Stimulated activated CD8-positive, alpha-beta memory T cell treated with anti-CD3 and anti-CD28 coated beads, Interleukin-2, amount 100 ng/mL, for 1 hour (primary cell): ENCODE results near the gene TMPRSS13.

ENCODE experiments used
- DNase-seq, 2 donors: peaks; one replicate each; pipeline ENCODE4 v3.0.0-alpha.2; 2020; ENCODE audit warnings: low read depth in 2 of 2

Gene TMPRSS13

GRCh38 chr11:117913736-117914397, 15.3 kb downstream of the TMPRSS13 start:
- DNase-seq = no peak

- DNase-seq = no peak
Measured at GRCh38 chr11:117912497-117912896, 16.7 kb downstream of the TMPRSS13 start.

GRCh38 chr11:117911694-117912093, 17.5 kb downstream of the TMPRSS13 start:
- DNase-seq = no peak

GRCh38 chr11:117910941-117911655, 18.1 kb downstream of the TMPRSS13 start:
- DNase-seq = no peak

DNA sequence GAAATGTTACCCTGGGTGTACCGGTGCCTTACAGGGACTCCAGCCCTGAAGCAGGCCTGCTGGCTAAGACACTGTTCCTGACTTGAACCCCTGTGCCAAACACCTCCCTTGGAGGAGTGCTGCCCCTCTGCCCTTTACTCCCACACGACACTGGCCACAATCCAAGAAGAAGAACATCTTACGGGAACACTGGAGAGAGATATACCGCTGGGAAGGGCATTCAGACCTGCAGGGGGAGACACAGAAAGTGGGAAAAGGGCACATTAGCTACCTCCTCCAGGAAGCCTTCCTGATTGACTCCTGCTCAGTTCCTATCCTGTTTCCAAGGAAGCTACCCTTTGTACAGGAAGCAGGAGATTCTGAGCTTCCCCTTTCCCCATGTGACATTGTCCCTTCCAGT, 18.7 kb downstream of the TMPRSS13 start:
- DNase-seq = no peak

DNA sequence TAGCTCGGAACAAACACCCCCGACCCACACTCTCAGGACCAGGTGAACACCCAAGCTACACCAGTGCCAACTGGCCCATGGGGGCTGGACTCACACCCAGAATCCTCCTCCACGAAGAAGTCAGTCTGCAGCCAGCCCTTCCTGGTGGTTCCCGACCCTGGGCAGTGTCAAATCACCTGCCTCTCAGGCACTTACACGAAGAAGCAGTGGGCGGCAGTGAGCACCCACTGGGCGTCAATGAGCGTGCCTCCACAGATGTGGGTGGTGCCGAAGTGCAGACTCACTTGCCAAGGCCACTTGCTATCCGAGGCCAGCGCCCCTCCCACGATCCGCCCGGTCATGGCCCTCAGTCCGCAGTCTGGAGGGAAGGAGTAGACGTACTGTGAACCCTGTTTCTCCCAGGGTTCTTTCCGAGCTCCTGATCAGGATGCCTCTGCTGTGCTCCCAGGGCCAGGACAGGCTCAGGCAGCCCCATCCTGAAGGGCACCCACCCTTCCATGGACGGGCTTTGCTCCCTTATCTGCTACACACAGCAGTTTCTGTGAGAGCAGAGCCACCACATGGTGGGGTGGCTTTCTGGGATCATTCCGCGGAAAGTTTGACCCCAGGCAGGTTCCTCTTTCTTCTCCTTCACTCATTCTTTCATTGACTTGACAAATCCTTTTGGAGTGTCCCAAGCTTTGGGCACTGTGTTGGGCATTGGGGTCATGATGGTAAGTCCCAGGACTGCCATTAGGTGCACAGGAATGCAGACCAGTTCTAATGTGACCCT, 19.4 kb downstream of the TMPRSS13 start:
- no peak for DNase-seq

DNA sequence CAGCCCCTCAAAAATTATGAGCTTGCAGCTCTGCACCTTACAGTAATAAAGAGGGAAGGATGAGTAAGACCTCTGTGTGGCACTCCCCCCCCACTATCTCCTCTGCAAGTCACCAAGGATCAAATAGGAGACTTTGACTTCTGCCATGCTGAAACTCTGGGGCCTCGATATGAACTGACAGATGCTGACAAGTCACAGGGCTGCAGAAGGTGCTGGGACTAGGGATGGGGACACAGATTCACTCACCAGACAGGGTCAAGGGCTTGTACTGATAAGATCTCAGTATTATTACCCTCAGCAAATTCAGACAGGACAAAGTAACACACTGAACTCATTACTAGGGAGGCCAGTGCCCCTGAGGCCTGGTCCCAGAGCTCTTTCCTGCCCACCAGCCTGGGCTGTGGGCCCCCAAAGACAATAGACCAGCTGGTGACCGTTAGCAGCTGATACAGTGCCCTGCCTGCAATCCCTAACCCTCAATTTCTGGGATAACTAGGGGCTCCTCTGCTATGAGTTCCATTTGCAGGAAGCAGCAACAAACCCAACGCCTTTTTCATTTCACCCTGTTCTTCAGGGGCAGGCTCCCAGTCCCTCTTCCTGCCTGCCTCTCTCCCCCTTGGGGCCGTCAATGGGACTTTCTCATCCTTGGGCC, 20.1 kb downstream of the TMPRSS13 start:
- DNase-seq = no peak

DNA sequence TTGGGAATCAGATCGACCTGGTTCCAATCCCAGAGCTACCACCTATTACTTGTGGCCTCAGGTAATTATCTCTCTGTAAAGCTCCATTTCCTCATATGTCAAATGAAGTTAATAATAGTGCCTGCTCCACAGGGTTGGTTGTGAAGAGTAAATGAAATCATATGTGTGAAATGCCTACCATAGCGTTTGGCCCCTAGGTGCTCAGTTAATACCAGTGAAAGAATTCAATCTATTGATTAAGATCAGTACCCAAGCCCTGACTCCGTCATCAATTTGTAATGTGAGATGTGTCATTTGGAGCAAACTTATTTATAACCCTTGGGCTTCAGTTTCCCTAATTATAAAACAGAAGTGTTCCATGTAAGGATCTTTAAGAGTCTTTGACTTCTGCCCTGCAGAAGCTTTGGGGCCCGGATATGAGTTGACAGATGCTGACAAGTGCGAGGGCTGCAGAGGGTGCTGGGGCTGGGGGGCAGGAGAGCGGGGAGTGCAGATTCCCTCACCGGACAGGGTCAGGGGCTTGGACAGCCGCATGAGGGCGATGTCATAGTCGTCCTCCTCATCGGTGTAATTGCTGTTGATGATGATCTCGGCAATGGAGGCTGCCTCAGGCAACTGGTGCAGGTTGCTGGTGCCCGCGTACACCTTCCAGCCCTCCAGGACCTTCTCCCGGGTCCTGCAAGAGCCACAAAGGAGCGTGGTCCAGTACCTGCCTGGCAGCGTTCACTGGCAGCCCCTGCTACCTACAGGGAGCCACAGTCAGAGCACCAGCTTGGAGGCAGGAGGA, 20.9 kb downstream of the TMPRSS13 start:
- DNase-seq = no peak

GRCh38 chr11:117907276-117908108, 21.7 kb downstream of the TMPRSS13 start:
- DNase-seq = peak; percentile 24 to 31

- DNase-seq = no peak
Measured at GRCh38 chr11:117906710-117907109, 22.5 kb downstream of the TMPRSS13 start.

- DNase-seq = no peak
Measured at GRCh38 chr11:117906126-117906525, 23.1 kb downstream of the TMPRSS13 start.

GRCh38 chr11:117905524-117905923, 23.7 kb downstream of the TMPRSS13 start:
- no peak for DNase-seq

GRCh38 chr11:117903505-117904382, 25.5 kb downstream of the TMPRSS13 start:
- no peak for DNase-seq

DNA sequence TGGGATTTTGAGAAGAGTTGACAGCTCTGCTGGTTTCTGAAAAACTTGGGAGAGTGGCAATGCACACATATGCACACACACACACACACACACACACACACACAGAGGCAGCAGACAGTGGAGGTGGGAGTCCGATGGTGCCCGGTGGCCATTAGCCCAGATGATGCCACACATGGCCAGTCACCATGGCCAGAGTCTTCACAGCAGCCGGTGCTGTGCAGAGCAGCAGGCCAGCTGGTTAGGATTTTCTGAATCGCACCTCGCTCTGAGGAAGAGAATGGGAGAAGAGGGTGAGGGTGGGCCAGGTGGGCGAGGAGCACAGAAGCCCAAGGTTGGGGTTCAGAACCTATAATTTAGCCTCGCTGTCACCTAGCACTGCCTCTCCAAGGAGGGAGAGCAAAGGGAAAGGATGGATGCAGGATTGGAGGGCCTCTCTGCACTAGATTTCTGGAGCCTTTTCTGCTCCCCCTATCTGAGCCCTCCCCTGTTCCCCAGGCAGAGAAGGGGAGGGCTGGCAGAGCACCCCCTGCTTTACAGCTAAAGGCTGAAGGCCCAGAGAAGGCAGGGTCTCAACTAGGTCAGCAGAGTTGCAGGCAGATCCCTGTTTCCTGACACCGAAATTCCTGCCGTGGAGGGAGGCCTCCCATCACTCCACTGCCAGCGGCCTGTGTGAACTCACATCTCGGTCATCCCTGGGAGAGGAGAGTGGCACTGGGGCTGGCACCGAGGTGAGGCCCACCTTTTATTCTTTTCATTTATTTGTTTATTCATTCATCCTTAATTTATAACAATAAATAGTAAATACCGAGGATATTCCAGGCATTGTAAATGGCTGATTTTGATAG, 27.0 kb downstream of the TMPRSS13 start:
- DNase-seq = no peak

- no peak for DNase-seq
Measured at GRCh38 chr11:117901601-117902000, 27.6 kb downstream of the TMPRSS13 start.

DNA sequence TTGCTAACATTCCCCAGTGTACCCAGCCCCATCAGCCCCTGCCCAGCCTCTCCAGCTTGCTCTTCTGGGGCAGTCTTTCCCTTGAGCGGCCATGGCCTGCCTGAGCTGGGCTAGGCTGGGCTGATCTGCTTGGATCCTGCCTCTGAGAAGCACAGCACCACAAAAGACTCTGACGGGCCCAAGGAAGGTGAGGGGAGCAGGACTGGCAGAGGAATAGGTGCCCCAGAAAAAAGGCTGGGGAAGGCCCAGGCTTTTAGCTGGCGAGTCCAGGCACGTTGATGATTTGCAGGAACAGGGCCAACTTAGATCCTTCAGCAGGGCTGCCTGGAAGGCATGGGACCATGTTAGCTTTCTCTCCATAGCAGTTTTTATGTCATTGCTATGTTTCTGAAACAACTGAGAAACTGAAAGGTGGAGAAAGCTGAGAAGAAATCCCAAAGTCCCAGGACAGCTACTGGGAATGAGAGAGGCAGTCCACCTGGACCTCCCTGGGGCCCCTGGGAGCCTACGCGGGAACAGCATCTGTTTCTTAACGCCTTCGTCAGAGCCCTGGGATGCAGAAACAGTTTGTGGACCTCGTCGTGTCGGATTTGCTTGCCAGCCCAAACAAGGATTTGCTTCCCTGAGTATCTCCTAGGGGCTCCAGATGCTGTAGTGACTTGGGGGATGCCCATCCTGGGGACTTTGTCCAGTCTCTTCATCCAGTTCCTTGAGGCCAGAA, 28.3 kb downstream of the TMPRSS13 start:
- no peak for DNase-seq

GRCh38 chr11:117900121-117900648, 29.0 kb downstream of the TMPRSS13 start:
- DNase-seq = no peak

GRCh38 chr11:117898059-117898458, 31.1 kb downstream of the TMPRSS13 start:
- DNase-seq = no peak
